Cardiac fibroblast (primary cell): ENCODE measurements around the gene CNNM4.
A peak's percentile ranks its signal among the peaks of the same experiment; 100 is the strongest.

ENCODE experiments used
- DNase-seq, 2 donors: peaks; one replicate each; pipeline versions ENCODE4 v3.0.0 to v3.0.0-alpha.2; 2010; ENCODE audit warnings: low read depth in 2 of 2
- H3K4me3 ChIP-seq, 2 donors: replicated peaks in 1 of 2; 1 replicate in 1 of 2; 2 replicates in 1 of 2; pipeline ENCODE4 v1.5.1; 2011; ENCODE audit warnings: low read depth in 2 of 2, low read length in 2 of 2, mild to moderate bottlenecking in 2 of 2, moderate library complexity in 1 of 2
- TF ChIP-seq, protein P1 (sequence below): IDR thresholded peaks from one replicate; pipeline ENCODE4 v1.5.1; 2011; ENCODE audit warnings: low read depth, mild to moderate bottlenecking, low read length, inconsistent platforms

Gene CNNM4

DNA sequence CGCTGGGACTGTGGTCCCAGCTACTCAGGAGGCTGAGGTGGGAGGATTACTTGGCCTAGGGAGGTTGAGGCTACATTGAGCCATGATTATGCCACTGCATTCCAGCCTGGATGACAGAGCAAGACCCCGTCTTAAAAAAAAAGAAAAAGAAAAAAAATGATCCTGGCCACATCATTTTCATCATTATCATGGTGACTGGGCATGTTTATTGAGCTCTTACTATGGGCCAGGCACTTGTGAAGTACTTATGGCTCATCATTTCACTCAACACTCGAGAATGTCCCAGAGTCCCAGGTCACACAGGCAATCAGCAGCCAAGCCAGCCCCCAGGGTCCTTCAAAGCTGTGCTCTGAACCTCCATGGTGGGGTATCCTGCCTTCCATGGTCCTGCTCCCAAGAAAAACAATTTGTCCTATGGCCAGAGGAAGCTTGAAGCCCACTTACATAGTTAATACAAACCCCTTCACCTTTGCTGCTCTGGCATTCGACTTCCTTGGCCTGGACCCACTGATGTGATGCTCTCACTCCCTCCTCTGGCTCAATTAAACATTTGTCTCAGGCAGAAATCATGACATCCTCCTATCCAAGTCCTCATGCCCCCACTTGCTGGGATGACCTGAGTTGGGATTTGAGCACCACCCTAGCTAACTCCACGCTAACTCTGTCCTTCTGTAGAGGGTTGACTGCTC, 3.8 kb upstream of the CNNM4 start:
- no peak overlapping the region for H3K4me3 ChIP-seq
- TF ChIP-seq, protein P1, sequence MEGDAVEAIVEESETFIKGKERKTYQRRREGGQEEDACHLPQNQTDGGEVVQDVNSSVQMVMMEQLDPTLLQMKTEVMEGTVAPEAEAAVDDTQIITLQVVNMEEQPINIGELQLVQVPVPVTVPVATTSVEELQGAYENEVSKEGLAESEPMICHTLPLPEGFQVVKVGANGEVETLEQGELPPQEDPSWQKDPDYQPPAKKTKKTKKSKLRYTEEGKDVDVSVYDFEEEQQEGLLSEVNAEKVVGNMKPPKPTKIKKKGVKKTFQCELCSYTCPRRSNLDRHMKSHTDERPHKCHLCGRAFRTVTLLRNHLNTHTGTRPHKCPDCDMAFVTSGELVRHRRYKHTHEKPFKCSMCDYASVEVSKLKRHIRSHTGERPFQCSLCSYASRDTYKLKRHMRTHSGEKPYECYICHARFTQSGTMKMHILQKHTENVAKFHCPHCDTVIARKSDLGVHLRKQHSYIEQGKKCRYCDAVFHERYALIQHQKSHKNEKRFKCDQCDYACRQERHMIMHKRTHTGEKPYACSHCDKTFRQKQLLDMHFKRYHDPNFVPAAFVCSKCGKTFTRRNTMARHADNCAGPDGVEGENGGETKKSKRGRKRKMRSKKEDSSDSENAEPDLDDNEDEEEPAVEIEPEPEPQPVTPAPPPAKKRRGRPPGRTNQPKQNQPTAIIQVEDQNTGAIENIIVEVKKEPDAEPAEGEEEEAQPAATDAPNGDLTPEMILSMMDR, result no peak
- no peak for DNase-seq

DNA sequence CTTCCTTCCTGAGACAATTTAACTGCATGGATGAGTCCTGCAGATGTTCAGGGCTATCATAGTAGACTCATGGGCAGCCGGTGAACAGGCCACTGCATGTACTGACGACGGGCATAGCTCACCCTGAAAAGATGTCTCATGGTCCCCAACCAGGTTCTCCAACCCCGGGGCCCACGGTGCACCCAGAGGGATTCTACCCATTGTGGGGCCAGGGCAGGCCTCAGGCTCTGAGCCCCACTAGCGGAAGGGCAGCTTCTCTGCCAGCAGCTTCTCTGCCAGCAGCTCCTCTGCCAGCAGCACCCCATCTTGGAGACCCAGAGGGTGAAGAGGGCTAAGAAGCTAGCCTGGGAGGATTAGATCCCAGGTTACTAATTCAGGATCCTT, 3.2 kb upstream of the CNNM4 start:
- DNase-seq, result no peak
- TF ChIP-seq, protein P1, result no peak
- H3K4me3 ChIP-seq, result no peak overlapping the region

DNA sequence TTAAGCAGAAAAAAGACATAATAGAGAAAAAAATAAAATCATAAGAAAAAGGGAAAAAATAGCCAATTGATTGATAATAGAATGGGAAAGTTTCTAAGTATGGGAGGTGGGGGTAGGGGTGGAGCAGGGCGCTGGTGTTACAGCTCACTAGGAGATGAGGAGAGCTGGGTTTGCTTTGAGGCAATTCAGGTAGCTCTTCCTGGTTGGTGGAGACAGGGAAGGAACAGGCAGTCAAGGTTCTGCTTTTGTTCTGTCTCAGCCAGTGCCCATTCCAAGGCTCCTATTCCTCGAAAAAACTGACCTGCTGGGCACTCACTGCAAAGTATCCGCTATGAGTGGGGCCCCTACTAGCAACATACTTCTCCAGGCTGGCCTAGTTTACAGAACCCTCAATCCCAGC, 1.7 kb upstream of the CNNM4 start:
- no peak for DNase-seq
- TF ChIP-seq, protein P1, result no peak
- H3K4me3 ChIP-seq, result no peak overlapping the region

DNA sequence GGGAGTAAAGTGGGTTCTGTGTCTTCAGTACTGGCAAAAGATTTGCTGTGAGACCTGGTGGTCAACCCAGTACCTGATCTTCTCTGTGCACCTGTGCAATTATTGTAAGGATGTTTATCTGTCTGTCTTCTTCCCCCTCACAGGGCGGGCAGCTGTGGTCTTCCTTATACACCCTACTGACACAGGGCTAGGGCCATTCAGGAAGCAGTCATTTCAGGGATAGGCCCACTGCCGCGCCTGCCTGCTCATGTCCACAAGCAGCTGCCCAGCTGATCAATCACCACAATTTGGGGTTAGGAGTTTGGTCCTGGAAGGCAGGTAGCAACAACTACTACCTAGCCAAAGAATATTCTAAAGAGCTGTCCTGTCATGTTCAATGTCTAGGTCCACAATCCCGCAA, 1.2 kb upstream of the CNNM4 start:
- no peak for DNase-seq
- H3K4me3 ChIP-seq, result no peak overlapping the region

DNA sequence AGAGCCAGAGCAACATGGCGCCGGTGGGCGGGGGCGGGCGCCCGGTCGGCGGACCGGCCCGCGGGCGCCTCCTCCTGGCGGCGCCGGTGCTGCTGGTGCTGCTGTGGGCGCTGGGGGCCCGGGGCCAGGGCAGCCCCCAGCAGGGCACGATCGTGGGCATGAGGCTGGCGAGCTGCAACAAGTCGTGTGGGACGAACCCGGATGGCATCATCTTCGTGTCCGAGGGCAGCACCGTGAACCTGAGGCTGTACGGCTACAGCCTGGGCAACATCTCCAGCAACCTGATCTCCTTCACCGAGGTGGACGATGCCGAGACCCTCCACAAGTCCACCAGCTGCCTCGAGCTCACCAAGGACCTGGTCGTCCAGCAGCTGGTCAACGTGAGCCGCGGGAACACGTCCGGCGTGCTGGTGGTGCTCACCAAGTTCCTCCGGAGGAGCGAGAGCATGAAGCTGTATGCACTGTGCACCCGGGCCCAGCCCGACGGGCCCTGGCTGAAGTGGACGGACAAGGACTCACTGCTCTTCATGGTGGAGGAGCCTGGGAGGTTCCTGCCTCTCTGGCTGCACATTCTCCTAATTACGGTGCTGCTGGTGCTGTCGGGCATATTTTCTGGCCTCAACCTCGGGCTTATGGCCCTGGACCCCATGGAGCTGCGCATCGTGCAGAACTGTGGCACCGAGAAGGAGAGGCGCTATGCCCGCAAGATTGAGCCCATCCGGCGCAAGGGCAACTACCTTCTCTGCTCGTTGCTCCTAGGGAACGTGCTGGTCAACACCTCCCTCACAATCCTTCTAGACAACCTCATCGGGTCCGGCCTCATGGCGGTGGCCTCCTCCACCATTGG, 507 bp downstream of the CNNM4 start:
- TF ChIP-seq, protein P1, result peak; percentile 9
- peak; percentile 30 to 38 for DNase-seq
- peak overlapping the region; percentile 62 to 75 for H3K4me3 ChIP-seq

More for the DNA sequence above, 1.2 kb upstream of the CNNM4 start:
- TF ChIP-seq, protein P1, result no peak

DNA sequence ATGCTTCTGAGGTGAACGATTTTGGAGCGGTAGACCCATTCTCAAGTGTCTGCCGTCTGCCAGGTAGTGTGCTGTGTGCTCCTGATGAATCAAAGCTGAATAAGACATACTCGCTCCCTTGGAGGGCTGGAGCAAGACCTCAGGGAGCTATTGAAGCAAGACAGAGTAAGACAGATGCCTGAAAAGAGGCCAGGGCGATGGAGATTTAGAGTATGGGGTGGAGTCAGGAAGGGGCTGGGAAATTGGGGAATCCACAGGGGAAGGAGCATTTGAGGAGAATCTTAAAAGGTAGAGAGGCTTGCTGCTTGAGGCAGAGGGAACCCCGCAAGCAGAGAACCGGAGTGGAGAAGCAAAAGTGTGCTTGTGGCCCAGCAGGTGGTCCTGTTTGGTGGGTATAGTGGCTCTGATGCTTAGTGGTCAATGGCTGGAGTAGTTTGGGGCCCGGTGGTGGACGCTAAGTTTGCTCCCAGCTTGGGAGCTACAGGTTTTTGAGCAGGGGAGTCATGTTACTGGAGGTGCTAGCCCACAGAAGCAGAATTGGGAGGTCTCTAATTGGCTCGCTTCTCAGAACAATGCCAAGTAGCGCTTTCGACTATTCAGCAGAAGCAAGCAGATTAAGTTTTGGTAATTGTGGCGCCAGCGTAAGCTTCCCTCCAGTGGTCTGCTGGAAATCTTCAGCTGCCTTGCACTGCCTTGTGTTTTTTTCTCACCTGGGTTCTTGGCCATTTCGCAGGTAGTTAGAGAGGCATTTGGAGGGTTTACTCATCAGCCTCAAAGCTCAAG, 2.0 kb downstream of the CNNM4 start:
- TF ChIP-seq, protein P1, result no peak

More for the DNA sequence above, 2.0 kb downstream of the CNNM4 start:
- DNase-seq, result peak in 1 of 2 donors; percentile 22
- peak overlapping the region in 1 of 2 donors; percentile 1 for H3K4me3 ChIP-seq
